H9 (cell line): ENCODE measurements around the gene MTRR. TPM values are rescaled to one million over a fixed set of nuclear protein-coding genes. Genes with fewer than 3 reads are reported as not detected.

Experiments
- DNase-seq: peaks from one replicate; pipeline ENCODE4 v3.0.0-alpha.2; 2017
- H2AFZ ChIP-seq: one replicate; pipeline ENCODE4 v1.6.1; 2013; ENCODE audit warnings: mild to moderate bottlenecking, low read length, control low read depth, moderate library complexity
- H2AK5ac ChIP-seq: 2 replicates; pipeline ENCODE4 v1.6.1; 2013; ENCODE audit warnings: low read length, control low read depth, mixed read lengths; ENCODE audit not compliant: insufficient read length
- H2BK120ac ChIP-seq: one replicate; pipeline ENCODE4 v1.6.1; 2013; ENCODE audit warnings: low read depth, mild to moderate bottlenecking, low read length, control low read depth, inconsistent platforms; ENCODE audit not compliant: poor library complexity, severe bottlenecking
- H2BK12ac ChIP-seq: 2 replicates; pipeline ENCODE4 v1.6.1; 2013; ENCODE audit warnings: low read length, control low read depth, mixed read lengths, low read depth; ENCODE audit not compliant: insufficient read length
- H2BK15ac ChIP-seq: 2 replicates; pipeline ENCODE4 v1.6.1; 2013; ENCODE audit warnings: low read depth, low read length, control low read depth
- H2BK20ac ChIP-seq: one replicate; pipeline ENCODE4 v1.6.1; 2013; ENCODE audit warnings: low read depth, mild to moderate bottlenecking, low read length, control low read depth, inconsistent platforms; ENCODE audit not compliant: poor library complexity, severe bottlenecking
- H2BK5ac ChIP-seq: 2 replicates; pipeline ENCODE4 v1.6.1; 2013; ENCODE audit warnings: low read length, control low read depth, mixed read lengths; ENCODE audit not compliant: insufficient read length
- H3K14ac ChIP-seq: 2 replicates; pipeline ENCODE4 v1.6.1; 2013; ENCODE audit warnings: low read length, control low read depth; ENCODE audit not compliant: insufficient read depth
- H3K18ac ChIP-seq: 2 replicates; pipeline ENCODE4 v1.6.1; 2013; ENCODE audit warnings: low read depth, mild to moderate bottlenecking, mixed read lengths, low read length, control low read depth; ENCODE audit not compliant: insufficient read length
- H3K23ac ChIP-seq: 2 replicates; pipeline ENCODE4 v1.6.1; 2013; ENCODE audit warnings: low read length, control low read depth, mixed read lengths, low read depth; ENCODE audit not compliant: insufficient read length
- H3K23me2 ChIP-seq: 2 replicates; pipeline ENCODE4 v1.6.1; 2013; ENCODE audit warnings: low read depth, mild to moderate bottlenecking, mixed read lengths, low read length, control low read depth; ENCODE audit not compliant: insufficient read length, poor library complexity, severe bottlenecking
- H3K27ac ChIP-seq: 2 replicates; pipeline ENCODE4 v1.5.1; 2013; ENCODE audit warnings: low read length, control low read depth, mixed read lengths, low read depth; ENCODE audit not compliant: insufficient read length
- H3K27me3 ChIP-seq: 2 replicates; pipeline ENCODE4 v1.6.1; 2013; ENCODE audit warnings: low read length, control low read depth, inconsistent platforms; ENCODE audit not compliant: insufficient read depth
- H3K4ac ChIP-seq: 2 replicates; pipeline ENCODE4 v1.6.1; 2013; ENCODE audit warnings: low read depth, mild to moderate bottlenecking, control low read depth, inconsistent platforms, low read length, moderate library complexity
- H3K4me1 ChIP-seq: 2 replicates; pipeline ENCODE4 v1.6.1; 2013; ENCODE audit warnings: low read length, control low read depth, inconsistent platforms; ENCODE audit not compliant: insufficient read depth
- H3K4me2 ChIP-seq: 2 replicates; pipeline ENCODE4 v1.6.1; 2013; ENCODE audit warnings: low read length, control low read depth, mixed read lengths; ENCODE audit not compliant: insufficient read length, insufficient read depth
- H3K56ac ChIP-seq: 2 replicates; pipeline ENCODE4 v1.6.1; 2013; ENCODE audit warnings: low read depth, mild to moderate bottlenecking, mixed read lengths, low read length, control low read depth; ENCODE audit not compliant: insufficient read length
- H3K79me1 ChIP-seq: 2 replicates; pipeline ENCODE4 v1.6.1; 2013; ENCODE audit warnings: low read depth, mild to moderate bottlenecking, moderate library complexity, low read length, control low read depth, inconsistent platforms; ENCODE audit not compliant: insufficient read depth, poor library complexity, severe bottlenecking
- H3K79me2 ChIP-seq: 2 replicates; pipeline ENCODE4 v1.6.1; 2013; ENCODE audit warnings: low read length, control low read depth, inconsistent platforms; ENCODE audit not compliant: insufficient read depth
- H3K9ac ChIP-seq: 2 replicates; pipeline ENCODE4 v1.6.1; 2013; ENCODE audit warnings: low read length, control low read depth, mixed read lengths; ENCODE audit not compliant: insufficient read length; ENCODE audit errors: extremely low read depth
- H3K9me3 ChIP-seq: one replicate; pipeline ENCODE4 v1.6.1; 2013; ENCODE audit warnings: low read depth, low read length, inconsistent platforms; ENCODE audit not compliant: control insufficient read depth
- H3T11ph ChIP-seq: one replicate; pipeline ENCODE4 v1.6.1; 2013; ENCODE audit warnings: mild to moderate bottlenecking, low read length, control low read depth, inconsistent platforms
- H4K20me1 ChIP-seq: one replicate; pipeline ENCODE4 v1.6.1; 2013; ENCODE audit not compliant: control insufficient read depth, insufficient read length, insufficient read depth
- H4K5ac ChIP-seq: 2 replicates; pipeline ENCODE4 v1.6.1; 2013; ENCODE audit warnings: low read depth, mild to moderate bottlenecking, mixed read lengths, low read length, control low read depth; ENCODE audit not compliant: insufficient read length
- H4K8ac ChIP-seq: replicated peaks from 2 replicates; pipeline ENCODE4 v1.6.1; 2013; ENCODE audit warnings: low read length, control low read depth, mixed read lengths, low read depth; ENCODE audit not compliant: insufficient read length
- H4K91ac ChIP-seq: 2 replicates; pipeline ENCODE4 v1.6.1; 2013; ENCODE audit warnings: low read depth, mild to moderate bottlenecking, moderate library complexity, mixed read lengths, low read length, control low read depth; ENCODE audit not compliant: insufficient read length
- H3K27ac Mint-ChIP-seq, 3 experiments: 2 replicates in 2 of 3; 3 replicates in 1 of 3; pipeline ENCODE4 v1.8.0; 2020 to 2021; ENCODE audit warnings: mixed read lengths in 3 of 3, mild to moderate bottlenecking in 1 of 3, moderate library complexity in 1 of 3
- H3K27me3 Mint-ChIP-seq: 2 replicates; pipeline ENCODE4 v1.8.0; 2021; ENCODE audit warnings: low read depth, mild to moderate bottlenecking, moderate library complexity, mixed read lengths
- H3K36me3 Mint-ChIP-seq, 3 experiments: 2 replicates in 2 of 3; 3 replicates in 1 of 3; pipeline ENCODE4 v1.8.0; 2020 to 2021; ENCODE audit warnings: low read depth in 3 of 3, mixed read lengths in 3 of 3; ENCODE audit not compliant: insufficient read depth in 1 of 3
- H3K4me1 Mint-ChIP-seq, 2 experiments: 2 replicates each; pipeline ENCODE4 v1.8.0; 2020; ENCODE audit warnings: mixed read lengths in 2 of 2
- H3K4me3 Mint-ChIP-seq, 2 experiments: 2 replicates in 1 of 2; 3 replicates in 1 of 2; pipeline ENCODE4 v1.8.0; 2020 to 2021; ENCODE audit warnings: mild to moderate bottlenecking in 2 of 2, mixed read lengths in 2 of 2, moderate library complexity in 1 of 2
- H3K9me3 Mint-ChIP-seq, 2 experiments: 2 replicates in 1 of 2; 3 replicates in 1 of 2; pipeline ENCODE4 v1.8.0; 2020; ENCODE audit warnings: mild to moderate bottlenecking in 2 of 2, mixed read lengths in 2 of 2, moderate library complexity in 1 of 2
- WGBS: extraction: QIAGEN DNeasy Blood & Tissue Kit; methylation state at CpG from one replicate; pipeline ENCODE4 v1.1.7; 2013; ENCODE audit warnings: missing lambda C conversion rate, low lambda C conversion rate, mixed read lengths; ENCODE audit not compliant: insufficient read length; ENCODE audit errors: extremely low coverage; 5-methylcytosine and 5-hydroxymethylcytosine counted together
- total RNA-seq: library from RNA; stranded (reverse); gene quantifications from 2 replicates; pipeline ENCODE4 v1.2.1, GENCODE V29; 2021
- TF ChIP-seq, protein P1 (sequence below): fragments of 200-600 bp; sonication (generic); conservative IDR thresholded peaks from 3 replicates; pipeline ENCODE4 v1.8.0; 2021; ENCODE audit warnings: antibody characterized with exemption, mild to moderate bottlenecking

Gene MTRR
- total RNA-seq, 1 experiment from 2014 or later = 66.0 TPM

DNA sequence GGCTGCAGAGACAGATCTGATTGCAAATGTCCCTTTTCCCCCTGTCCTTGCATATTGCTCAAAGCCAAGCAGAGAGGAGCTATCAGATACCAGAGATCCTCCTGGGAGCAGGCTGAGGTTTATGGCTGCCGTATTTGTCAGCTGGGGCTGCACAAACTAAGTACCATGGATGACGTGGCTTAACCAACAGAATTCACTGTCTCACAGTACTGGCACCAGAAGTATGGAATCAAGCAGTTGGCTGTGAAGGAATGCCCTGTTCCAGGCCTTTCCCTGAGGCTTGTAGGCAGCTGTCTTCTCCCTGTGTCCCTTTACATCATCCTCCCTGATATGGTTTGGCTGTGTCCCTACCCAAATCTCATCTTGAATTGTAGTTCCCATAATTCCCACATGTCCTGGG is 20.7 kb upstream of the MTRR start:
- Histone ChIP-seq H3K23me2 (peaks cover 13% of the 10 kb centered on the region), H3K14ac (no peak overlapping the region), H3K4me1 (no peaks in the 10 kb centered on the region), H4K5ac (no peak overlapping the region), H3K9me3 (no peaks in the 10 kb centered on the region), H2AK5ac (no peak overlapping the region), H2BK12ac (no peak overlapping the region), H3K18ac (no peak overlapping the region), H4K20me1 (no peaks in the 10 kb centered on the region), H4K91ac (no peak overlapping the region), H3K4ac (no peak overlapping the region), H3K23ac (no peak overlapping the region), H2AFZ (no peak overlapping the region), H3K4me2 (no peak overlapping the region), H3K79me1 (no peaks in the 10 kb centered on the region), H3T11ph (no peak overlapping the region), H3K79me2 (no peaks in the 10 kb centered on the region), H2BK120ac (no peak overlapping the region), H2BK20ac (no peak overlapping the region), H3K27ac (no peak overlapping the region), H3K27me3 (peaks cover 4% of the 10 kb centered on the region), H4K8ac (no peak overlapping the region), H3K56ac (no peak overlapping the region), H3K9ac (no peak overlapping the region), H2BK5ac (no peak overlapping the region), H2BK15ac (no peak overlapping the region)
- Mint-ChIP-seq H3K36me3 (peaks cover 0 to 2% (median 0%) of the 10 kb centered on the region in 3 experiments; a peak in 2 of 7 replicates), H3K9me3 (peaks cover 2 to 4% of the 10 kb centered on the region in 2 experiments; a peak in 2 of 5 replicates), H3K27me3 (peaks cover 39% of the 10 kb centered on the region), H3K4me3 (no peak overlapping the region), H3K27ac (no peak overlapping the region), H3K4me1 (peaks cover 10 to 12% of the 10 kb centered on the region in 2 experiments)
- no peak for DNase-seq
- WGBS = no CpG with 5 or more reads among the region's 2 CpGs
- TF ChIP-seq, protein P1, sequence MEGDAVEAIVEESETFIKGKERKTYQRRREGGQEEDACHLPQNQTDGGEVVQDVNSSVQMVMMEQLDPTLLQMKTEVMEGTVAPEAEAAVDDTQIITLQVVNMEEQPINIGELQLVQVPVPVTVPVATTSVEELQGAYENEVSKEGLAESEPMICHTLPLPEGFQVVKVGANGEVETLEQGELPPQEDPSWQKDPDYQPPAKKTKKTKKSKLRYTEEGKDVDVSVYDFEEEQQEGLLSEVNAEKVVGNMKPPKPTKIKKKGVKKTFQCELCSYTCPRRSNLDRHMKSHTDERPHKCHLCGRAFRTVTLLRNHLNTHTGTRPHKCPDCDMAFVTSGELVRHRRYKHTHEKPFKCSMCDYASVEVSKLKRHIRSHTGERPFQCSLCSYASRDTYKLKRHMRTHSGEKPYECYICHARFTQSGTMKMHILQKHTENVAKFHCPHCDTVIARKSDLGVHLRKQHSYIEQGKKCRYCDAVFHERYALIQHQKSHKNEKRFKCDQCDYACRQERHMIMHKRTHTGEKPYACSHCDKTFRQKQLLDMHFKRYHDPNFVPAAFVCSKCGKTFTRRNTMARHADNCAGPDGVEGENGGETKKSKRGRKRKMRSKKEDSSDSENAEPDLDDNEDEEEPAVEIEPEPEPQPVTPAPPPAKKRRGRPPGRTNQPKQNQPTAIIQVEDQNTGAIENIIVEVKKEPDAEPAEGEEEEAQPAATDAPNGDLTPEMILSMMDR = no peak
